Cardiac muscle cell (in vitro differentiated cells and primary cell): ENCODE data around the gene MPV17L. TPM values are rescaled to one million over a fixed set of nuclear protein-coding genes. Genes with fewer than 3 reads are reported as not detected.
"Not testable (repeated sequence)": the region's sequence is repeated elsewhere in the genome, so short reads cannot be mapped to it uniquely, and the experiment has no call there.

ENCODE experiments used
- DNase-seq, 2 donors: peaks; one replicate each; pipeline versions ENCODE4 v3.0.0 to v3.0.0-alpha.2; 2010 to 2017; ENCODE audit warnings: low read depth in 1 of 2, low spot score in 1 of 2
- H3K27ac ChIP-seq: fragments of 200-600 bp; sonication (generic); 2 replicates; pipeline ENCODE4 v1.5.1; 2016
- H3K27me3 ChIP-seq: fragments of 200-600 bp; sonication (generic); 2 replicates; pipeline ENCODE4 v1.6.0; 2016; ENCODE audit warnings: control low read depth
- H3K36me3 ChIP-seq: fragments of 200-600 bp; sonication (generic); 2 replicates; pipeline ENCODE4 v1.5.1; 2016; ENCODE audit warnings: control low read depth
- H3K4me1 ChIP-seq: fragments of 200-600 bp; sonication (generic); 2 replicates; pipeline ENCODE4 v1.8.1; 2017; ENCODE audit warnings: low read depth, mild to moderate bottlenecking, mixed run types
- H3K4me3 ChIP-seq: fragments of 200-600 bp; sonication (generic); 2 replicates; pipeline ENCODE4 v1.5.1; 2016; ENCODE audit warnings: mild to moderate bottlenecking
- H3K9me3 ChIP-seq: fragments of 200-600 bp; sonication (generic); 2 replicates; pipeline ENCODE4 v1.5.1; 2017; ENCODE audit warnings: low read depth, mild to moderate bottlenecking, control low read depth
- polyA plus RNA-seq: library from polyadenylated mRNA; unstranded; fragments of >200 nt; fragmentation: Nextera tagmentation; extraction: Ambion mirVana; gene quantifications from 2 replicates; pipeline ENCODE4 v1.2.1, GENCODE V29; 2016
- total RNA-seq: library from RNA; depleted of rRNA; stranded (reverse); fragments of >200 nt; gene quantifications from 2 replicates; pipeline ENCODE4 v1.2.3, GENCODE V29; 2016
- TF ChIP-seq, protein P1 (sequence below): IDR thresholded peaks from 2 replicates; pipeline ENCODE4 v1.5.1; 2012; ENCODE audit warnings: low read depth, mild to moderate bottlenecking, low read length

The MPV17L gene
- total and polyA plus RNA-seq, 2 experiments from 2014 or later, result 1.3 to 1.8 TPM

DNA sequence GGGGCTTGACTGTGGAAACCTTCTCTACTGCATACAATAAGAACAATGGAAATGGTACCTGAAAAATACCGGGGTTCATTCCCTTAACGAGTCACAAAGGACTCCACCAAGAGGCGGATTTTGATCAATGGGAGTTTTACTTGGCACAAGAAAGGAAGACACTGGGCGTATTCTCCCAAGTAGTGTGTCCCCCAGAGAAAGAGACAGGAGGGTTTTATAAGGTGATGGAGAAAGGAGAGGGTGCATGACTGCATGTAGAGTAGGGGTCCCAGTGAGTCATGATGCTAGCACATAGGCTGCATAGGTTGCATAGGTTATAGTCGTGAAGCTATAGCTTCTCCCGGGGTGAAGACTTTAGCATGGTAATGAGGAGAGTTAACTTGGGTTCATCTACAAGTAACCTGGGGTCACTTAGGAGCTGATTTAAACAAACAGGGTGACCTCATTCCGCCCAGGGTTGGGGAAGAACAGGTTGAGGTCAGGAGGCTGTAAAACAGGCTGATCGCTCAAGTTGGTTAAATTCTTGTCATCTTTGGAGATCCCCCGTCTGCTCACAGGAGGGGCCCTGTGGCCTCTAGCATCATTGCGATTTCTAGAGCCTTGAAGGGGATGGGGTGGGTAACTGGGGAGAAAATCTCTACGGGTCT is 1.5 kb downstream of the MPV17L start:
- H3K27me3 ChIP-seq, result peaks cover 16% of the 10 kb centered on the region
- no peak overlapping the region for H3K27ac ChIP-seq
- no peaks in the 10 kb centered on the region for H3K4me1 ChIP-seq
- H3K36me3 ChIP-seq, result no peaks in the 10 kb centered on the region
- H3K9me3 ChIP-seq, result no peaks in the 10 kb centered on the region
- TF ChIP-seq, protein P1, sequence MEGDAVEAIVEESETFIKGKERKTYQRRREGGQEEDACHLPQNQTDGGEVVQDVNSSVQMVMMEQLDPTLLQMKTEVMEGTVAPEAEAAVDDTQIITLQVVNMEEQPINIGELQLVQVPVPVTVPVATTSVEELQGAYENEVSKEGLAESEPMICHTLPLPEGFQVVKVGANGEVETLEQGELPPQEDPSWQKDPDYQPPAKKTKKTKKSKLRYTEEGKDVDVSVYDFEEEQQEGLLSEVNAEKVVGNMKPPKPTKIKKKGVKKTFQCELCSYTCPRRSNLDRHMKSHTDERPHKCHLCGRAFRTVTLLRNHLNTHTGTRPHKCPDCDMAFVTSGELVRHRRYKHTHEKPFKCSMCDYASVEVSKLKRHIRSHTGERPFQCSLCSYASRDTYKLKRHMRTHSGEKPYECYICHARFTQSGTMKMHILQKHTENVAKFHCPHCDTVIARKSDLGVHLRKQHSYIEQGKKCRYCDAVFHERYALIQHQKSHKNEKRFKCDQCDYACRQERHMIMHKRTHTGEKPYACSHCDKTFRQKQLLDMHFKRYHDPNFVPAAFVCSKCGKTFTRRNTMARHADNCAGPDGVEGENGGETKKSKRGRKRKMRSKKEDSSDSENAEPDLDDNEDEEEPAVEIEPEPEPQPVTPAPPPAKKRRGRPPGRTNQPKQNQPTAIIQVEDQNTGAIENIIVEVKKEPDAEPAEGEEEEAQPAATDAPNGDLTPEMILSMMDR, result no peak
- H3K4me3 ChIP-seq, result no peak overlapping the region
- DNase-seq, result no peak

DNA sequence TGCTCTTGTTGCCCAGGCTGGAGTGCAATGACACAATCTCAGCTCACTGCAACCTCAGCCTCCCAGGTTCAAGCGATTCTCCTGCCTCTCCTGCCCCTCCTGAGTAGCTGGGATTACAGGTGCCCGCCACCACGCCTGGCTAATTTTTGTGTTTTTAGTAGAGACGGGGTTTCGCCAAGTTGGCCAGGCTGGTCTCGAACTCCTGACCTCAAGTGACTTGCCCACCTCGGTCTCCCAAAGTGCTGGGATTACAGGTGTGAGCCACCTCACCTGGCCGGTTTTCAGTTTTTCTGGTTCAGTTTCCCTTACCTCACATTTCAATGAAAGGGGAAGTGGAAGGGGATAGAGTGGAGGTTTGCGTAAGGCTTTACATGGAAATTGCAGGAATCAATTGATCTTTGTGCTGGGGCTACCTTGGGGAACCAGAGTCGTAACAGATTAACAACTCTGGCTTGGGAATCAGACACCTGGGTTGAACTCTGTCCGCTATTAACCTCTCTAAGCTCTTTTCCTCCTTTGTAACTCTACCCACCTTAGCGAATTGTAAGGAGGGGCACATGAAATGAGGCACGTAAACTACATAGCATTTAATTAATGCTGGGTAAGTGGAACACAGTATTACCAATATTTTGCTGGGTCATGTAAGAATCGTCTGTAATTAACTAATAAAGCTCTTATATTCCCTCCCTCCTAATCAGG is 3.2 kb downstream of the MPV17L start:
- no peak overlapping the region for H3K27ac ChIP-seq
- H3K4me1 ChIP-seq, result no peaks in the 10 kb centered on the region
- H3K27me3 ChIP-seq, result peaks cover 16% of the 10 kb centered on the region
- no peak for DNase-seq
- no peaks in the 10 kb centered on the region for H3K9me3 ChIP-seq
- TF ChIP-seq, protein P1, result no peak
- H3K36me3 ChIP-seq, result no peaks in the 10 kb centered on the region
- no peak overlapping the region for H3K4me3 ChIP-seq

DNA sequence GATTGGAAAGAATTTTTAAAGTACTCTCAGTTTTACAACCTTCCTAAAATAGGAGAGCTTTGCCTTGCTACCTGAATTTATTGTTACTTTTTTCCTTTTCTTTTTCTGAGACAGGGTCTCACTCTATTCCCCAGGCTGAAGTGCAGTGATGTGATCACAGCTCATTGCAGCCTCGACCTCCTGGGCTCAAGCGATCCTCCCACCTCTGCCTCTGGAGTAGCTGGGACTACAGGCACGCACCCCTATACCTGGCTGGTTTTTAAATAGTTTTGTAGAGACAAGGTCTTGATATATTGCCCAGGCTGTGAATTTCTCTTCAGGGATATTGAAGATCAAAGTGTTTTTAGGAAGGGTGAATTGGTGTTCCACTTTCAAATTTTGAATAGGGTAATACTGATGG is 3.8 kb downstream of the MPV17L start:
- Histone ChIP-seq H3K4me1 (no peaks in the 10 kb centered on the region), H3K9me3 (no peaks in the 10 kb centered on the region), H3K36me3 (no peaks in the 10 kb centered on the region), H3K27ac (no peak overlapping the region), H3K27me3 (peaks cover 16% of the 10 kb centered on the region), H3K4me3 (no peak overlapping the region)
- no peak for DNase-seq
- TF ChIP-seq, protein P1, result no peak

DNA sequence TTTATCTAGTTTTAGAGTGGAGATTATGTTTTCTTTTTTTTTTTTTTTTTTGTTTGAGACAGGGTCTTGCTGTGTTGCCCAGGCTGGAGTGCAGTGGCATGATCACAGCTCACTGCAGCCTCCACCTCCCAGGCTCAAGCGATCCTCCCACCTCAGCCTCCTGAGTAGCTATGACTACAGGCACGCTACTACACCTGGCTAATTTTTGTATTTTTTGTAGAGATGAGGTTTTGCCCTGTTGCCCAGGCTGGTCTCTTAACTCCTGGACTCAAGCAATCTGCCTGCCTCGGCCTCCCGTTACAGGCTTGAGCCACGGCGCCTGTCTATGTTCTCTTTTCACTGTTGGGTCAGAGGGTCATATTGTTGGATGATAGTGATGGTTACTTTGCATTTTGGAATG is 4.8 kb downstream of the MPV17L start:
- not testable (repeated sequence) for H3K9me3 ChIP-seq, DNase-seq, H3K4me3 ChIP-seq, H3K4me1 ChIP-seq, H3K27ac ChIP-seq, H3K36me3 ChIP-seq
- H3K27me3 ChIP-seq, result peaks cover 11% of the 10 kb centered on the region

DNA sequence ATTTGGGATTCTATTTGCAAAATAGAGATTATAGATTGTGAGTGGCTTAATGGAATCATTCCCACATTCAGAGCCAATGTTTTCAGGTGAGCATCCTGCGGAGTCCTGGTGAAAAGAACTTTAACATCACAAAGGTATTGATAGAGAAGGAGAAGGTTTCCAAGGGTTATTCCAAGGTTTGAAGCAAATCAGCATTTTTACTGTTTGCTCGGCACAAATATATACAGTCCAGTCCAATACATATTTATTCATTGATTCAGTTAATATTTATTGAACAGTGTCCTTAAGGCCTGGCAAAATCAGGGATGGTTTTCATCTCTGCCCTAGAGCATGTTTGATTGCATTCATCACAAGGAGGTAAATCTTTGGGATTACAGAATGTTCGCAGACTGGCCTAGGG is 6.4 kb downstream of the MPV17L start:
- H3K27me3 ChIP-seq, result no peaks in the 10 kb centered on the region
- H3K36me3 ChIP-seq, result no peaks in the 10 kb centered on the region
- H3K27ac ChIP-seq, result no peak overlapping the region
- TF ChIP-seq, protein P1, result no peak
- no peaks in the 10 kb centered on the region for H3K9me3 ChIP-seq
- H3K4me3 ChIP-seq, result no peak overlapping the region
- no peak for DNase-seq
- H3K4me1 ChIP-seq, result no peaks in the 10 kb centered on the region

DNA sequence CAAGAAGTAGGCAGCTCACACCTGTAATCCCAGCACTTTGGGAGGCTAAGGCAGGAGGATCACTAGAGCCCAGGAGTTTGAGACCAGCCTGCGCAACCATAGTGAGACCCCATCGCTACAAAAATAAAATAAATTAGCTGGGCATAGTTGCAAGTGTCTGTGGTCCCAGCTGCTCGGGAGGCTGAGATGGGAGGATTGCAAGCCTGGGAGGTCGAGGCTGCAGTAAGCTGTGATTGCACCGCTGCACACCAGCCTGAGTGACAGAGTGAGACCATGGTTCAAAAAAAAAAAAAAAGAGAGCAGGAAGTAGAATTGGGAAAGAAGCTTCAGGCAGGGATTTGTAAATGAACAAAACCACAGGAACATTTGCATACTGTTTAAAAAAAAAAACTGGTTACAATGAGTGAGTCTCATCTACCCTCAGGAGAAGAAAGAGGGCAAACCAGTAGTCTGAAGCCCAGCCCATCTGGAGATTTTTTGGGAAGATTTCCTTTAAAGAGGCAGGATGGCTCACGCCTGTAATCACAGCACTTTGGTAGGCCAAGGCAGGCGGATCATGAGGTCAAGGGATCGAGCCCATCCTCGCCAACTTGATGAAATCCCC is 7.9 kb downstream of the MPV17L start:
- H3K27me3 ChIP-seq, result no peaks in the 10 kb centered on the region
- TF ChIP-seq, protein P1, result no peak
- no peak overlapping the region for H3K27ac ChIP-seq

DNA sequence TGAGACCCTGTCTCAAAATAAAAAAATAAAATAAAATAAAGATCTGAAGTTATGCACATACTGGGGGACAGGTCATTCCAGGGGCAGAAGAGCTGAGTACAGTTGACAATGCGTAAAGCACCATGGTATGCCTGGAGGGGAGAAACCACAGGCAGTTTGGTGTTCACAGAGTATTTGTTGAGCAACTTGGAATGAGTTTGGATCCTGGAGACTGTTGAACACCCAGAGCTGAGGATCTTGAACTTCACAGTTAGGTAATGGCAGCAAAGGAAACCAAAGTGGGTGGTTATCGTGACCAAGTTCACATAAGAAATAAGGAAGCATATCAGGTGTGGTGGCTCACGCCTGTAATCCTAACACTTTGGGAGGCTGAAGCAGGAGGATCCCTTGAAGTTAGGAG is 8.5 kb downstream of the MPV17L start:
- H3K4me3 ChIP-seq, H3K9me3 ChIP-seq, H3K36me3 ChIP-seq, H3K4me1 ChIP-seq, H3K27me3 ChIP-seq, H3K27ac ChIP-seq: not testable (repeated sequence)
- DNase-seq, result peak in 1 of 2 donors; percentile 3

More for the DNA sequence above, 7.9 kb downstream of the MPV17L start:
- Histone ChIP-seq H3K4me1 (no peaks in the 10 kb centered on the region), H3K4me3 (no peak overlapping the region), H3K36me3 (no peaks in the 10 kb centered on the region), H3K9me3 (no peaks in the 10 kb centered on the region)
- peak in 1 of 2 donors; percentile 18 for DNase-seq
